ENCODE results near the gene MATCAP1.

MATCAP1 gene
- total RNA-seq: 10.5 to 16.4 (median 11.4) reads per million in 3 donors

DNA sequence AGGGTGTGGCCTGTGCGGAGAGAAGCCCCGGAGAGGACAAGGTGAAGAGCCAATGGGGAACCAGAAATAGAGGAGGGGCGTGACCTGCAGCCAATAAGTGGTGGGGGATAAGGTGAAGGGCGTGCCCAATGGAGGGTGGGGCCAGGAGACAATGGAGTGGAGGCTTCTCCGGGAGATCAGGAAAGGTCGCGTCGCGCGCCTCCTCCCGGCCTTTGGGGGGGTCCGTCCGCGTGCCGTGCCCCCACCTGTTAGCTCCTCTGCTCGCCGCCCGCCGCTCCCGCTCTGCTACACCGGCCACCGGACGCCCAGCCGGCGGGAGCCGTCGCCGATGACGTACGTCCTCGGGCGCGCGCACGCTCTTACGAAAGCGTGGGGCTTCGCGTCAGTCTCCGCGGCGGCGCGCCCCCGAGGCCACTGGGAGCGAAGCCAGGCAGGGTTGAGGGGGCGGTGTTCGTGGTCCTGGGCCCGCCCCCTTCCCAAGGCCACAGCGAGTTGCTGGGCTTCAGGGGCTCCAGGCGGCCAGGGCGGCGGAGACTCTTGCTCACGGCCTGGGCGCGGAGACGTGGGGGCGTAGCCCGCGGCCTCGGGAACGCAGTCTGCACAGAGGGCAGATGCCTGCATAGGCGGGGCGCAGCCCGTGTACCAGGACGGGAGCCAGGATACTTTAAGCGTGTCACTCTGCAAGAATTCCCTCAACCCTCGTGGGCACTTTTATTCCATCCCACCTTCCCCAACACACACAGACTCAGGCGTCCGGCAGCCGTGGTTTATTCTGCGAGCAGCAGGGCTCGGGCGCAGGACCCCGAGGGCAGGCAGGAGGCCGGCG, at the start of gene MATCAP1:
TSS of gene MATCAP1 (minus strand) at position 337 of the 826 bp plus-strand sequence. CDS start 3,353 bp downstream, outside the sequence.
- Histone ChIP-seq H3K9me3 (ENCODE audit: control insufficient read depth, low read length) (no peaks in the 10 kb centered on the region), H3K27ac (ENCODE audit: insufficient read depth, low read length, poor library complexity, severe bottlenecking) (peak within 1 kb of the TSS; percentile 95), H3K4me1 (ENCODE audit: control insufficient read depth, insufficient read depth, low read length, poor library complexity, severe bottlenecking) (peaks cover 16% of the 10 kb centered on the region), H3K36me3 (ENCODE audit: control insufficient read depth, insufficient read depth, low read length) (no peaks in the 10 kb centered on the region), H3K27me3 (replicated peaks; ENCODE audit: control insufficient read depth, insufficient read depth, low read length, poor library complexity, severe bottlenecking) (no peaks in the 10 kb centered on the region), H3K4me3 (ENCODE audit: insufficient read depth, low read depth, low read length, poor library complexity, severe bottlenecking) (peak within 1 kb of the TSS; percentile 95)
- DNase-seq: peak; percentile 87 to 91 (median 91)

DNA sequence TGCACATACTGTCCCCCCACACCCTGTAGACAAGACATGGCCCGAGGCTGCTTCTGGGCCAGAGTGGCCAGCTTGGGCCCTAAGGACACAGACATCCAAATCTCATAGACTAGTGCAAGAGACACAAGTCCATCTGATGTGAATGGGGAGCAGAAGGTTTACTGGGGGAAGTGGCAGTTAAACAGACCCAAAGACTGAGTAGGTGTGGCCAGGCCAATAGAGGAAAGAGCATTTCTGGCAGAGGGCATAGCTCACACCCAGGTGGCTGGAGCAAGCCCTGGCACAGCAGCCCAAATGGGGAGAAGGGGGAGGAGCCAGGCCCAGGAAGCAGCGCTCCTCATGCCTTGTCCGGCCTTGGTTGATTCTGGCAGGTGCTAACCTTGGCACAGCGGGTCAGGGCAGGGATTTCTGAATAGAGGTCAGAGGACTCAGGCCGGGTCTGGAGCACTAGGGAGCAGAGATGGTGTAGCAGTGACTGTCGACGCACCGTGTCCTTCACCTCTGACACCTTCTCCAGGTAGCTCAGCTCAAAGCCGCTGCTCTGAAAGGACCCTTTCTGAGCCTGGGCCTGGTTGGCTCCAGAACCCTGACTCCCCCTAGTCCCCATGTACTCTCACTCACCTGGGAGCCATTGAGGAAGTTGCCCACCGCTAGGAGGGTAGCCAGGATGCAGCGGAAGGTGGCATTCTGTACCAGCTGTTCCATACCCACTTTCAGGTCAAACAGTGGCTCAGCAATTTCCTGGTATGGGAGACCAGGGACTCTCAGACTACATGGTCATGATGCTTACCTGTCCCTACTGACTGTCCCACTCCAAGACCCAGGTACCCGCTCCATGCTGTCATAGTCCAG, 47.3 kb upstream of the MATCAP1 start:
- peaks cover 46% of the 10 kb centered on the region for H3K36me3 ChIP-seq (ENCODE audit: control insufficient read depth, insufficient read depth, low read length)

GRCh38 chr16:67229906-67230808, 46.4 kb upstream of the MATCAP1 start:
- no peak overlapping the region for H3K27ac ChIP-seq (ENCODE audit: insufficient read depth, low read length, poor library complexity, severe bottlenecking)
- H3K9me3 ChIP-seq (ENCODE audit: control insufficient read depth, low read length): no peaks in the 10 kb centered on the region
- peaks cover 46% of the 10 kb centered on the region for H3K36me3 ChIP-seq (ENCODE audit: control insufficient read depth, insufficient read depth, low read length)

More for the DNA sequence above, 47.3 kb upstream of the MATCAP1 start:
- H3K9me3 ChIP-seq (ENCODE audit: control insufficient read depth, low read length): no peaks in the 10 kb centered on the region
- no peak overlapping the region for H3K4me3 ChIP-seq (ENCODE audit: insufficient read depth, low read depth, low read length, poor library complexity, severe bottlenecking)
- H3K27ac ChIP-seq (ENCODE audit: insufficient read depth, low read length, poor library complexity, severe bottlenecking): no peak overlapping the region
- DNase-seq: no peak
- H3K4me1 ChIP-seq (ENCODE audit: control insufficient read depth, insufficient read depth, low read length, poor library complexity, severe bottlenecking): peaks cover 15% of the 10 kb centered on the region
- no peaks in the 10 kb centered on the region for H3K27me3 ChIP-seq (replicated peaks; ENCODE audit: control insufficient read depth, insufficient read depth, low read length, poor library complexity, severe bottlenecking)

GRCh38 chr16:67228905-67229304, 45.1 kb upstream of the MATCAP1 start:
- H3K4me3 ChIP-seq (ENCODE audit: insufficient read depth, low read depth, low read length, poor library complexity, severe bottlenecking): no peak overlapping the region
- peaks cover 15% of the 10 kb centered on the region for H3K4me1 ChIP-seq (ENCODE audit: control insufficient read depth, insufficient read depth, low read length, poor library complexity, severe bottlenecking)
- H3K36me3 ChIP-seq (ENCODE audit: control insufficient read depth, insufficient read depth, low read length): peaks cover 37% of the 10 kb centered on the region

More at GRCh38 chr16:67229906-67230808, 46.4 kb upstream of the MATCAP1 start:
- no peak for DNase-seq
- H3K4me3 ChIP-seq (ENCODE audit: insufficient read depth, low read depth, low read length, poor library complexity, severe bottlenecking): no peak overlapping the region
- no peaks in the 10 kb centered on the region for H3K27me3 ChIP-seq (replicated peaks; ENCODE audit: control insufficient read depth, insufficient read depth, low read length, poor library complexity, severe bottlenecking)
- H3K4me1 ChIP-seq (ENCODE audit: control insufficient read depth, insufficient read depth, low read length, poor library complexity, severe bottlenecking): peaks cover 9% of the 10 kb centered on the region

DNA sequence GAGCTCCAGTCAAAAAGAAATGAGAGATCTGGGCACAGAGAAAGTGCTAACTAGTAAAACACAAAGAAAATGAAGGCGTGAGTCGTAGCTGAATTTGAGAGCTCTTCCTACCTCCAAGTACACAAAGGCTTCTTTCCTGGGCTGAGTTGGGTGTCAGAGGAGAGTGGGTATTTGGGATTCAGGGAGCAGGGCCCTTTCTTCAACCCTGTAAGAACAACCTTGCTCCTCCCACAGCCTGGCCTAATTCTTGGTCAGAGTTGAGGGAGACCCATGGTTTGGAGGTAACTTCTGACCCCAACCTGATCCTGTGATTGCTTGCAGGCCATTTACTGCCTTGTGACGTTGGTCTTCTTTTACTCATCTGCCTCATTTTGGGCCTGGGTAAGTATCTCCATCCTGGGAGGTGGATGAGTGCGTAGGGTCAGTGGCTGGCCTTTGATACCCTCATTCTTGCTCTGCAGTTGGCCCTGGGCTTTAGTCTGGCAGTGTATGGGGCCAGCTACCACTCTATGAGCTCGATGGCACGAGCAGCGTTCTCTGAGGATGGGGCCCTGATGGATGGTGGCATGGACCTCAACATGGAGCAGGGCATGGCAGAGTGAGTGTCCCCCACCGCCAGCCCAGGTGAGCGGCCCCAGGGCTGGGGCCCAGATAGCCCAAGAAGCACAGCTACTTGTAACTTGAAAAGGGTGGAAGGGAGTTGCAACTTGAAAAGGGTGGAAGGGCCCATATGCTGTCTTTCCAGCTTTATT, 44.4 kb upstream of the MATCAP1 start:
- H3K4me1 ChIP-seq (ENCODE audit: control insufficient read depth, insufficient read depth, low read length, poor library complexity, severe bottlenecking): peaks cover 21% of the 10 kb centered on the region
- H3K9me3 ChIP-seq (ENCODE audit: control insufficient read depth, low read length): no peaks in the 10 kb centered on the region
- H3K27ac ChIP-seq (ENCODE audit: insufficient read depth, low read length, poor library complexity, severe bottlenecking): peak overlapping the region; percentile 87
- peaks cover 36% of the 10 kb centered on the region for H3K36me3 ChIP-seq (ENCODE audit: control insufficient read depth, insufficient read depth, low read length)
- peak overlapping the region; percentile 97 for H3K4me3 ChIP-seq (ENCODE audit: insufficient read depth, low read depth, low read length, poor library complexity, severe bottlenecking)
- H3K27me3 ChIP-seq (replicated peaks; ENCODE audit: control insufficient read depth, insufficient read depth, low read length, poor library complexity, severe bottlenecking): no peaks in the 10 kb centered on the region
- no peak for DNase-seq

More at GRCh38 chr16:67228905-67229304, 45.1 kb upstream of the MATCAP1 start:
- Histone ChIP-seq H3K27me3 (replicated peaks; ENCODE audit: control insufficient read depth, insufficient read depth, low read length, poor library complexity, severe bottlenecking) (no peaks in the 10 kb centered on the region), H3K27ac (ENCODE audit: insufficient read depth, low read length, poor library complexity, severe bottlenecking) (no peak overlapping the region), H3K9me3 (ENCODE audit: control insufficient read depth, low read length) (no peaks in the 10 kb centered on the region)
- DNase-seq: no peak

DNA sequence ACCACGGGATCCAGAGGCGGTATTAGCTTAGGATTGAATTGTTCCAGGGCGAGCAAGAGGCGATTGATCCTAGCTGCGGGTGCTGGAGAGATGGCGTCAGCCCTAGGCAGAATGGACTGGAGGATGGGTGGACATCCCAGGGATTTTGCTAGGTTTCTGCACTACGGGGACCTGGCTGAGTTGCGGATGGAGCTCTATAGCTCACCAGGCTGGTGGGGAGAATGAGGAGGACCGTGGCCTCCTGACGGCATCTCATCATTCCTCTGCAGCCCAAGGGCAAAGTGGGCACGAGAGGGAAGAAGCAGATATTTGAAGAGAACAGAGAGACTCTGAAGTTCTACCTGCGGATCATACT, 43.8 kb upstream of the MATCAP1 start:
- no peak for DNase-seq
- H3K36me3 ChIP-seq (ENCODE audit: control insufficient read depth, insufficient read depth, low read length): peaks cover 36% of the 10 kb centered on the region
- H3K9me3 ChIP-seq (ENCODE audit: control insufficient read depth, low read length): no peaks in the 10 kb centered on the region
- peak overlapping the region; percentile 97 for H3K4me3 ChIP-seq (ENCODE audit: insufficient read depth, low read depth, low read length, poor library complexity, severe bottlenecking)
- H3K27ac ChIP-seq (ENCODE audit: insufficient read depth, low read length, poor library complexity, severe bottlenecking): peak overlapping the region; percentile 87
- no peaks in the 10 kb centered on the region for H3K27me3 ChIP-seq (replicated peaks; ENCODE audit: control insufficient read depth, insufficient read depth, low read length, poor library complexity, severe bottlenecking)
- H3K4me1 ChIP-seq (ENCODE audit: control insufficient read depth, insufficient read depth, low read length, poor library complexity, severe bottlenecking): peaks cover 21% of the 10 kb centered on the region

DNA sequence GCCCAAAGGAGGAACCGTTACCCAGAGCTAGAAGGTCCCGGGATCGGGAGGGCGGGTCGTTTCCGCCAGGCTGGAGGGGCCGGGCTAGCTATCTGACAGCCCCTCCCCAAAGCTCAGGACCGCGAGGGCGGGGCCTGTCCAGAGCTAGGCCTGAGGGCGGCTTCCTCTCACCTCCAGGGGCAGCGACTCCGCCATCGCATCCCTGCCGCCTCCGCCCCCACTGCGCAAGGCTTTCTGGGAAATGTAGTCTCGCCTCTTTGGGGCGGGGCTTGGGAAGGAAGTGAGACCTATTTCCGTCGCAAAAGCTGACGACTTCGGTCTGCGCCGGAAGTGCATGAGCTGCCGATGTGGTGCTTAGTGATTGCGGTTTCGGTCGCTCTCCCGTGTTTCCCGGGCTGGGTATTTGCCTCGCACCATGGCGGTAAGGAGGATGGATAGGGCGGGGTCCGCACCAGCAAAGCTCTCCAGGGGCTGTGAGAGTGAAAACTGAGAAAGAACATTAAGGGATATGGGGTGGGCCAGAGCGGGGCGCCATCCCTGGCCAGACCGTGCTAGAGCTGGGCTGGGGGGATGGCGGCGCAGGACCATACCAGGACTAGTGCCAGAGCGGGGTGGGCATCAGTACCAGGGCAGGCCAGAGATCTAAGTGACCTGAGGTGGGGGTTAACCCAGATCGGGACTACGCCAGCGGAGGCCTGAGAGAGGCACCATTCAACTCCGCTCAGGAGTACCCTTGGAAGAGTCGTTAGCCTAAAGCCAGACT, 43.2 kb upstream of the MATCAP1 start, which contains the start of gene TMEM208:
TSS of gene TMEM208 (plus strand) at position 327 of the 763 bp plus-strand sequence. CDS start at position 416, 89 bp downstream.
- Histone ChIP-seq H3K27me3 (replicated peaks; ENCODE audit: control insufficient read depth, insufficient read depth, low read length, poor library complexity, severe bottlenecking) (no peaks in the 10 kb centered on the region), H3K4me1 (ENCODE audit: control insufficient read depth, insufficient read depth, low read length, poor library complexity, severe bottlenecking) (peaks cover 21% of the 10 kb centered on the region), H3K9me3 (ENCODE audit: control insufficient read depth, low read length) (no peaks in the 10 kb centered on the region), H3K36me3 (ENCODE audit: control insufficient read depth, insufficient read depth, low read length) (peaks cover 36% of the 10 kb centered on the region), H3K27ac (ENCODE audit: insufficient read depth, low read length, poor library complexity, severe bottlenecking) (peak within 1 kb of the TSS; percentile 87), H3K4me3 (ENCODE audit: insufficient read depth, low read depth, low read length, poor library complexity, severe bottlenecking) (peak within 1 kb of the TSS; percentile 97)
- peak; percentile 95 to 98 (median 96) for DNase-seq

- Histone ChIP-seq H3K27ac (ENCODE audit: insufficient read depth, low read length, poor library complexity, severe bottlenecking) (peak overlapping the region; percentile 87), H3K4me1 (ENCODE audit: control insufficient read depth, insufficient read depth, low read length, poor library complexity, severe bottlenecking) (peaks cover 21% of the 10 kb centered on the region), H3K36me3 (ENCODE audit: control insufficient read depth, insufficient read depth, low read length) (peaks cover 32% of the 10 kb centered on the region), H3K9me3 (ENCODE audit: control insufficient read depth, low read length) (no peaks in the 10 kb centered on the region), H3K4me3 (ENCODE audit: insufficient read depth, low read depth, low read length, poor library complexity, severe bottlenecking) (peak overlapping the region; percentile 97), H3K27me3 (replicated peaks; ENCODE audit: control insufficient read depth, insufficient read depth, low read length, poor library complexity, severe bottlenecking) (no peaks in the 10 kb centered on the region)
- DNase-seq: no peak
Observed at GRCh38 chr16:67226295-67226803, 42.6 kb upstream of the MATCAP1 start.

All from effector memory CD4-positive, alpha-beta T cell (primary cell).